Suprapubic skin (tissue), 3 donors: ENCODE measurements around the gene CUL5.

Source experiments
- POLR2A ChIP-seq, 2 donors: fragments of 450-650 bp; IDR thresholded peaks; one replicate each; pipeline ENCODE4 v1.6.1; 2017; ENCODE audit warnings: antibody characterized with exemption in 2 of 2, mild to moderate bottlenecking in 2 of 2, moderate library complexity in 2 of 2
- TF ChIP-seq, protein P1 (sequence below), 2 donors: fragments of 200-600 bp in 1 of 2; fragments of 450-650 bp in 1 of 2; sonication (generic) in 1 of 2; IDR thresholded peaks; one replicate each; pipeline ENCODE4 v1.5.1; 2016 to 2019; ENCODE audit warnings: antibody characterized with exemption in 2 of 2, mild to moderate bottlenecking in 1 of 2, moderate library complexity in 1 of 2

DNA sequence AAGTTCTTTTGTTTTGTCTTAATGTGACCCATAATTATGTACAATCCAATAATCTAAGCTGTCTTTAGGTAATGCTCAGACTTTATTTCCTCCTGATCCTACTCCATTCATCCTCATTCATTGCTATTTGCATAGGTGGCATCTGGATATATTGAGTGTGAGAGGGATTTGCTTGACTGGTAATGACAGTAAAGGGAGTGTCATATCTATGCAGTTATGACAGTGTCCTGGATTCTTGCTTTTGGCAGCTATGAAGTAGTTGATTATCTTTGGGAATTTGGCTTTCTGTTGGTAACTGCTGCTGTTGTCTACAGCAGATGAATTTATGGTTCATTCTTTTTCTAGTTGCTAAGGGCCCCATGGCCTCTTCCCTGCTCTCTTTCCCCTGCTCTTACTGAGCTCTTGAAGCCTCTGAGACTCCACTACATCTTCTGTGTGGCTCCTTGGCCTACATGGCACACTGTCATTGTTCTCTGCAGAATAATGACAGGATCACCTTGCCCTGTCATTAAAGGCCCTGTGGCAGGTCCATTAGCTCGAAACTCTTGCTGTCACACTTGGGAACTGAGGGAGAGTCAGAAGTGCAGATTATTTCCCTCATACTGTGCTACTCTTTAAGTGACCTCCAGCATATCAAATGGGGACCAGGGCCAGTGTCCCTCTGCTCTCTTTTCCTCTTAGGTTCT, 92.5 kb downstream of the CUL5 start:
- no peak for TF ChIP-seq POLR2A (IDR thresholded peaks at IDR 0.05)
- TF ChIP-seq, protein P1, sequence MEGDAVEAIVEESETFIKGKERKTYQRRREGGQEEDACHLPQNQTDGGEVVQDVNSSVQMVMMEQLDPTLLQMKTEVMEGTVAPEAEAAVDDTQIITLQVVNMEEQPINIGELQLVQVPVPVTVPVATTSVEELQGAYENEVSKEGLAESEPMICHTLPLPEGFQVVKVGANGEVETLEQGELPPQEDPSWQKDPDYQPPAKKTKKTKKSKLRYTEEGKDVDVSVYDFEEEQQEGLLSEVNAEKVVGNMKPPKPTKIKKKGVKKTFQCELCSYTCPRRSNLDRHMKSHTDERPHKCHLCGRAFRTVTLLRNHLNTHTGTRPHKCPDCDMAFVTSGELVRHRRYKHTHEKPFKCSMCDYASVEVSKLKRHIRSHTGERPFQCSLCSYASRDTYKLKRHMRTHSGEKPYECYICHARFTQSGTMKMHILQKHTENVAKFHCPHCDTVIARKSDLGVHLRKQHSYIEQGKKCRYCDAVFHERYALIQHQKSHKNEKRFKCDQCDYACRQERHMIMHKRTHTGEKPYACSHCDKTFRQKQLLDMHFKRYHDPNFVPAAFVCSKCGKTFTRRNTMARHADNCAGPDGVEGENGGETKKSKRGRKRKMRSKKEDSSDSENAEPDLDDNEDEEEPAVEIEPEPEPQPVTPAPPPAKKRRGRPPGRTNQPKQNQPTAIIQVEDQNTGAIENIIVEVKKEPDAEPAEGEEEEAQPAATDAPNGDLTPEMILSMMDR (IDR thresholded peaks at IDR 0.05) = no peak
